Astrocyte (in vitro differentiated cells and primary cell): Measurements from ENCODE around the gene NPC2.

ENCODE experiments used
- CTCF ChIP-seq: IDR thresholded peaks from 2 replicates; pipeline ENCODE4 v1.5.1; 2011; ENCODE audit warnings: low read depth, mild to moderate bottlenecking, inconsistent platforms, low read length, moderate library complexity; ENCODE audit not compliant: insufficient read depth
- EZH2 ChIP-seq: IDR thresholded peaks from 2 replicates; pipeline ENCODE4 v1.6.1; 2012; ENCODE audit warnings: mild to moderate bottlenecking, low read length, inconsistent platforms; ENCODE audit not compliant: insufficient read depth

DNA sequence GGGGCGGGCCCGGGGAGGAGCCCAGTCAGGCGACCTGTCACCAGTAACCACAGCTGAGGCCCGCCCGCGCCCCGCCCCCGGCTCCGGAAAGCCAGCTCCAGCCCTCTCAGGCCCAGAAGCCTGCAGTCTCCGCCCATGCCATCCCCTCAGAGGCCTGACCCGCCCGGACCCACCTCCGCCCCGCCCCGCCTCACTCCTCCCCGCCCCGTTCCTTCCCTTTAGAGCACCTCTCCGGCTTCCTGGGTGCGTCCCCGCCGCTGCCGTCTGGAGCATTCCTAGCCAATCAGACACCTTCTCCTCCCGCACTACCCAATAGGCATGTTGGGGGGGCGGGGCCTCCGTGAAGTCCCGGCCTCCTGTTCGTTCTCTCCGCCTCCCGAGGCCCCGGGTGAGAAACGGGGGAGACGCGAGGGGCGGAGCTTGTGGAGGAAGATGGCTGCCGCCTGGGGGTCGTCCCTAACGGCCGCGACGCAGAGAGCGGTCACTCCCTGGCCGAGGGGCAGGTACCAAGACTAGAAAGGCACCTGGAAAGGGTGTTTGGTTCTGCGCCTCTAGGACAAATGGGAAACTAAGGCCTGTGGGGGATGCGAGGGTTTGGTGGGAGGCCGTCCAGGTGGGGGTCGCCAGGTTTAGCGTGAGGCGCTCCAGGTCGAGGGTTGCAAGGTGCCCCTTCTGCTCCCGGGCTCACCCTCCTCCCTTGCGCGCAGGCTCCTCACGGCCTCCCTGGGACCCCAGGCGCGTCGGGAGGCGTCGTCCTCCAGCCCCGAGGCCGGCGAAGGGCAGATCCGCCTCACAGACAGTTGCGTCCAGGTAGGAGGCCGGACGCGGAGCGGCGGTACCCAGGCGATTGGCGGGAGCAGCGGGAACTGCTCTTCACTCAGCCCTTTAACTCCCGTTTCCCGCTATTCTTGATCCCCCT, 497 bp upstream of the NPC2 start, which contains the start of gene ISCA2:
- TF ChIP-seq CTCF (no peak), EZH2 (no peak)
